ENCODE data around the gene SEC22C. TPM values are rescaled to one million over a fixed set of nuclear protein-coding genes. Genes with fewer than 3 reads are reported as not detected.

Gene SEC22C
- total RNA-seq, 4 donors from 2014 or later, result 56.0 to 84.4 (median 72.1) TPM

DNA sequence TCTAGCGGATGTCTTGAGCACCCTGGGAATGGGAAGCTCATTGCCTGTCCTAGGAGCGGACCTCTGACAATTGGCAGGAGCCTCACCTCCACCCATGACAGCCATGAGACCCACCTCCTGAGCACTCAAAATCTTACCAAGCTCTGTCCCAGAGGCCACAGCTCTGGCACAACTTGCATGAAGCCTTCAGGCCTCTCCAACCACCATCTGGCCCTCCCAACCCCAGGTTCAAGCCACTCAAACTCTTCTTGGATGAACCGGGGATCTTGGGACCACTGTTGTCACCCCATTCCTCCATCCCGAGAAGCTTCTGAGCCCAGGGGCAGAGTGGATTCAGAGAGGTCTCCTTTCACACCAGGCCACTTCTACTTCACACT is 77.8 kb downstream of the SEC22C start:
- 86 to 100% methylated on average over 3 of the region's 4 CpGs for WGBS, 2 donors (ENCODE audit: low coverage in 1 of 2)
- no peak for TF ChIP-seq POLR2AphosphoS5 (IDR thresholded peaks at IDR 0.05)
- TF ChIP-seq EP300 (IDR thresholded peaks at IDR 0.05), result no peak
- no peak for TF ChIP-seq POLR2A (IDR thresholded peaks at IDR 0.05)
- no peak for TF ChIP-seq CTCF (IDR thresholded peaks at IDR 0.05)
- H3K9me3 ChIP-seq, result no peaks in the 10 kb centered on the region
- H3K36me3 ChIP-seq, result no peaks in the 10 kb centered on the region
- H3K4me1 ChIP-seq, result peaks cover 0 to 22% (median 11%) of the 10 kb centered on the region in 3 donors
- H3K27me3 ChIP-seq, result peaks cover 44% of the 10 kb centered on the region
- ATAC-seq, result no peak
- H3K4me3 ChIP-seq, result no peak overlapping the region
- no peak overlapping the region for H3K27ac ChIP-seq

- no peaks in the 10 kb centered on the region for H3K36me3 ChIP-seq
- H3K27ac ChIP-seq, result no peak overlapping the region
- H3K9me3 ChIP-seq, result no peaks in the 10 kb centered on the region
- no peak for ATAC-seq
- peaks cover 0 to 22% (median 11%) of the 10 kb centered on the region in 3 donors for H3K4me1 ChIP-seq
- TF ChIP-seq CTCF (IDR thresholded peaks at IDR 0.05) (no peak), POLR2AphosphoS5 (IDR thresholded peaks at IDR 0.05) (no peak), POLR2A (IDR thresholded peaks at IDR 0.05) (no peak), EP300 (IDR thresholded peaks at IDR 0.05) (no peak)
- H3K27me3 ChIP-seq, result peaks cover 49% of the 10 kb centered on the region
- peak overlapping the region in 1 of 2 donors; percentile 58 for H3K4me3 ChIP-seq
- 100% methylated on average over 1 of the region's 4 CpGs; no CpG with 5 or more reads in 1 of the 2 donors for WGBS, 2 donors (ENCODE audit: low coverage in 1 of 2)
Measured at GRCh38 chr3:42503251-42503924, 78.4 kb downstream of the SEC22C start.

- peaks cover 57% of the 10 kb centered on the region for H3K27me3 ChIP-seq
- peak within 1 kb of the TSS; percentile 18 to 58 for H3K4me3 ChIP-seq
- H3K27ac ChIP-seq, result peak within 1 kb of the TSS in 1 of 4 donors; percentile 21
- WGBS, 2 donors (ENCODE audit: low coverage in 1 of 2), result 12% methylated on average over 8 of the region's 69 CpGs; no CpG with 5 or more reads in 1 of the 2 donors
- no peaks in the 10 kb centered on the region for H3K9me3 ChIP-seq
- no peaks in the 10 kb centered on the region for H3K36me3 ChIP-seq
- peak; percentile 73 for ATAC-seq
- peak in 1 of 2 donors; percentile 21 for TF ChIP-seq POLR2A (IDR thresholded peaks at IDR 0.05)
- TF ChIP-seq POLR2AphosphoS5 (IDR thresholded peaks at IDR 0.05), result no peak
- TF ChIP-seq CTCF (IDR thresholded peaks at IDR 0.05), result no peak
- no peak for TF ChIP-seq EP300 (IDR thresholded peaks at IDR 0.05)
- H3K4me1 ChIP-seq, result peaks cover 0 to 22% (median 11%) of the 10 kb centered on the region in 3 donors
Measured at GRCh38 chr3:42502429-42503250, 79.1 kb downstream of the SEC22C start, which contains the start of gene VIPR1. Gene VIPR1 (plus strand): TSS chr3:42502643. CDS start chr3:42502736, 93 bp downstream.

- peak overlapping the region; percentile 18 to 58 for H3K4me3 ChIP-seq
- peaks cover 62% of the 10 kb centered on the region for H3K27me3 ChIP-seq
Measured at GRCh38 chr3:42501681-42502428, 79.9 kb downstream of the SEC22C start.

More at GRCh38 chr3:42501681-42502428, 79.9 kb downstream of the SEC22C start:
- Histone ChIP-seq H3K36me3 (no peaks in the 10 kb centered on the region), H3K27ac (peak overlapping the region in 1 of 4 donors; percentile 21), H3K9me3 (no peaks in the 10 kb centered on the region), H3K4me1 (peaks cover 0 to 22% (median 11%) of the 10 kb centered on the region in 3 donors)
- WGBS, 2 donors (ENCODE audit: low coverage in 1 of 2), result 0% methylated on average over 10 of the region's 46 CpGs; no CpG with 5 or more reads in 1 of the 2 donors
- peak; percentile 52 for ATAC-seq
- TF ChIP-seq CTCF (IDR thresholded peaks at IDR 0.05) (peak in 3 of 4 experiments; percentile 44 to 67 (median 47)), POLR2A (IDR thresholded peaks at IDR 0.05) (no peak), POLR2AphosphoS5 (IDR thresholded peaks at IDR 0.05) (no peak)
